ENCODE data around the gene SCPEP1. TPM values are rescaled to one million over a fixed set of nuclear protein-coding genes. Genes with fewer than 3 reads are reported as not detected.

Gene SCPEP1
- total RNA-seq, 4 donors from 2014 or later: 9.9 to 44.7 (median 30.2) TPM

DNA sequence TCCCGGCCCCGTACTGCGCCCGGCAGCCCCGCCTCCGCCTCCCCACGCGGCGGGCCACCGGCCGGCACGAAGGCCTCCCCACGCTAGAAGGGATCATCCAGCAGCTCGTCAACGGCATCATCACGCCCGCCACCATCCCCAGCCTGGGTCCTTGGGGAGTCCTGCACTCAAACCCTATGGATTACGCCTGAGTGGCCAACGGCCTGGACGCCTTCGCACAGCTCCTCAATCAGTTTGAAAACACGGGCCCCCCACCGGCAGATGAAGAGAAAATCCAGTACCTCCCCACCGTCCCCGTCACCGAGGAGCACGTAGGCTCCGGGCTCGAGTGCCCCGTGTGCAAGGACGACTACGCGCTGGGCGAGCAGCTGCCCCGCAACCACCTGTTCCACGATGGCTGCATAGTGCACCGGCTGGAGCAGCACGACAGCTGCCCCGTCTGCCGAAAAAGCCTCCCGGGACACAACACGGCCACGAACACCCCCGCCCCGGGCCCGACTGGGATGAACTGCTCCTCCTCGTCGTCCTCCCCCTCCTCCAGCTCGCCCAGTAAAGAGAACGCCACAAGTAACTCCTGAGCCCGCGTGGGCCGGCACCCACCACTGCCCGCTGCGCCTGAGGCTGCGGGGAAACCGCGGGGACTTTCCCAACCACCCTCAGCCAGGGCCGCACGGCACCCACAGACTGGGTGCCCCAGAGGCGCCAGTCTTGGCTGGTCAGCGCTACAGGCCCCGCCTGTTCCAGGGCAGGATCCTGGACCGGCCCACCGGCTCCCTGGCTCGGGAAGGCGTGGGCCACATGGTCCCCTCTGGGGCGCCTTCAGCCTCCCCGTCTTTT is 68.2 kb downstream of the SCPEP1 start:
- no peaks in the 10 kb centered on the region for H3K9me3 ChIP-seq
- peaks cover 0 to 4% (median 3%) of the 10 kb centered on the region in 3 donors for H3K27me3 ChIP-seq
- H3K4me3 ChIP-seq: peak overlapping the region; percentile 51 to 59 (median 54)
- in situ Hi-C loops (cut with MboI; ENCODE audit: low sequenced_read_pairs in 4 of 4): no loop called here
- H3K4me1 ChIP-seq: peaks cover 12 to 14% of the 10 kb centered on the region in 2 donors
- DNase-seq (peak in 1 of 2 donors; percentile 45), ATAC-seq (peak; percentile 71 to 73)
- peak overlapping the region in 1 of 4 donors; percentile 24 for H3K27ac ChIP-seq
- no peaks in the 10 kb centered on the region for H3K36me3 ChIP-seq
- intact Hi-C loops (cut with DNase I; ENCODE audit: low total_unique reads): no loop called here
- TF ChIP-seq, protein P1, sequence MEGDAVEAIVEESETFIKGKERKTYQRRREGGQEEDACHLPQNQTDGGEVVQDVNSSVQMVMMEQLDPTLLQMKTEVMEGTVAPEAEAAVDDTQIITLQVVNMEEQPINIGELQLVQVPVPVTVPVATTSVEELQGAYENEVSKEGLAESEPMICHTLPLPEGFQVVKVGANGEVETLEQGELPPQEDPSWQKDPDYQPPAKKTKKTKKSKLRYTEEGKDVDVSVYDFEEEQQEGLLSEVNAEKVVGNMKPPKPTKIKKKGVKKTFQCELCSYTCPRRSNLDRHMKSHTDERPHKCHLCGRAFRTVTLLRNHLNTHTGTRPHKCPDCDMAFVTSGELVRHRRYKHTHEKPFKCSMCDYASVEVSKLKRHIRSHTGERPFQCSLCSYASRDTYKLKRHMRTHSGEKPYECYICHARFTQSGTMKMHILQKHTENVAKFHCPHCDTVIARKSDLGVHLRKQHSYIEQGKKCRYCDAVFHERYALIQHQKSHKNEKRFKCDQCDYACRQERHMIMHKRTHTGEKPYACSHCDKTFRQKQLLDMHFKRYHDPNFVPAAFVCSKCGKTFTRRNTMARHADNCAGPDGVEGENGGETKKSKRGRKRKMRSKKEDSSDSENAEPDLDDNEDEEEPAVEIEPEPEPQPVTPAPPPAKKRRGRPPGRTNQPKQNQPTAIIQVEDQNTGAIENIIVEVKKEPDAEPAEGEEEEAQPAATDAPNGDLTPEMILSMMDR (IDR thresholded peaks at IDR 0.05 in 4 of 5, conservative IDR thresholded peaks at IDR 0.05 in 1 of 5): no peak
- peak in 1 of 2 donors; percentile 10 for TF ChIP-seq POLR2A (IDR thresholded peaks at IDR 0.05)

DNA sequence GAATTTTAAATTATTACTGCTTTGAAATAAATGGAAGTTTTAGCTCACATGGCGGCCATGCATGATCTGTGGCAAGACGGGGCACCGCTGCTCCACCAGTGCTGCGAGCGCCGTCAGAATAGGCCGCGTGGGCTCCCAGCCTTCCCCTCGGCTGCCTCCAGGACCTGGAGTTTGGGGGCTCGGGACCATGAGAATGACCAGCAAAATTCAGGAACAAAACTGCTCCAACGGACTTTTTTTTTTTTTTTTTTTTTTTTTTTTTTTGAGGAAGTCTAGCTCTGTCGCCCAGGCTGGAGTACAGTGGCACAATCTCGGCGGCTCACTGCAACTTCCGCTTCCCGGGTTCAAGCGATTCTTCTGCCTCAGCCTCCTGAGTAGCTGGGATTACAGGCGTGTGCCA is 68.8 kb downstream of the SCPEP1 start:
- no peak for TF ChIP-seq POLR2A (IDR thresholded peaks at IDR 0.05)
- TF ChIP-seq, protein P1 (IDR thresholded peaks at IDR 0.05 in 4 of 5, conservative IDR thresholded peaks at IDR 0.05 in 1 of 5): no peak
- peaks cover 14 to 17% of the 10 kb centered on the region in 2 donors for H3K4me1 ChIP-seq
- no peak for DNase-seq
- no peak overlapping the region for H3K27ac ChIP-seq
- H3K27me3 ChIP-seq: peaks cover 0 to 4% (median 3%) of the 10 kb centered on the region in 3 donors
- intact Hi-C loops (cut with DNase I; ENCODE audit: low total_unique reads): no loop called here
- H3K9me3 ChIP-seq: no peaks in the 10 kb centered on the region
- H3K4me3 ChIP-seq: peak overlapping the region in 3 of 4 donors; percentile 51 to 55 (median 52)
- H3K36me3 ChIP-seq: no peaks in the 10 kb centered on the region
- ATAC-seq: no peak
- in situ Hi-C loops (cut with MboI; ENCODE audit: low sequenced_read_pairs in 4 of 4): no loop called here

DNA sequence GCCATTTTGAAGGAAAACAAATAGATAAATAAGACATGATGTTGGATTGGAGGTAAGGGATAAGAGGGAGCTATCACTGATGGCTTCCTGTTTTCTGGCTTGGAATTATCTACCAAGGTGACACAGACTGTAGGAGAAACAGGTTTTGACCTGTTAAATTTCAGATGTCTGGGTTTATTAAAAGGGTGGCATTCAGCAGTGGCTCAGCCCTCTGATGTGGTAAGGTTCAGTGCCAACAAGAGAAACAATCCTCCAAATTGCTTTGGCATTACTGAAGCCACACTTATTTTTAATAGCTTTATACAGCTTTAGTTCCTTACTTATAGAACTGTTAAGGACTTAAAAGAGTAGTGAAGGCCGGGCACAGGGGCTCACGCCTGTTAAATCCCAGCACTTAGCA is 70.2 kb downstream of the SCPEP1 start:
- peaks cover 20 to 25% of the 10 kb centered on the region in 2 donors for H3K4me1 ChIP-seq
- intact Hi-C loops (cut with DNase I; ENCODE audit: low total_unique reads) (no loop called here), in situ Hi-C loops (cut with MboI; ENCODE audit: low sequenced_read_pairs in 4 of 4) (no loop called here)
- no peaks in the 10 kb centered on the region for H3K36me3 ChIP-seq
- H3K27me3 ChIP-seq: peaks cover 0 to 4% (median 3%) of the 10 kb centered on the region in 3 donors
- no peaks in the 10 kb centered on the region for H3K9me3 ChIP-seq
- TF ChIP-seq POLR2A (IDR thresholded peaks at IDR 0.05): no peak
- TF ChIP-seq, protein P1 (IDR thresholded peaks at IDR 0.05 in 4 of 5, conservative IDR thresholded peaks at IDR 0.05 in 1 of 5): no peak
- ATAC-seq (no peak), DNase-seq (no peak)
- no peak overlapping the region for H3K4me3 ChIP-seq
- no peak overlapping the region for H3K27ac ChIP-seq

DNA sequence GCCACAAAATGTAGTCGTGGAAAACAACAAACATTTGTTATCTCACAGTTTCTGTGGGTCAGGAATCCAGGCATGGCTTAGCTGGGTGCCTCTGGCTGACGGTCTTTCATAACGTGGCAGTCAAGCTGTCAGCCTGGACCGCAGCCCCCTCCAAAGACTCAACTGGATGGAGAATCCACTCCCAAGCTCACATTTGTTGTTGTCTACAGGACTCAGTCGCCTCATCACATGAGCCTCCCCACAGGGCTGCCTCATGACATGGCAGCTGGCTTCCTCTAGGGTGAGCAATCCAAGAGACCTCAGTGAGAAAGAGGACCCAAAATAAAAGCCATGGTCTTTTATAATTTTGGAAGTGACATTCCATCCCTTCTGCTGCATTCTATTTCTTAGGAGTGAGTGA is 72.4 kb downstream of the SCPEP1 start:
- no peak for TF ChIP-seq POLR2A (IDR thresholded peaks at IDR 0.05)
- TF ChIP-seq, protein P1 (IDR thresholded peaks at IDR 0.05 in 4 of 5, conservative IDR thresholded peaks at IDR 0.05 in 1 of 5): no peak
- DNase-seq (no peak), ATAC-seq (no peak)
- H3K27ac ChIP-seq: peak overlapping the region in 3 of 4 donors; percentile 39 to 82 (median 42)
- H3K9me3 ChIP-seq: no peaks in the 10 kb centered on the region
- no peak overlapping the region for H3K4me3 ChIP-seq
- in situ Hi-C loops (cut with MboI; ENCODE audit: low sequenced_read_pairs in 4 of 4): loop anchor here in 1 of 4 donors (5.0 kb wide), 1 partner anchor 43 kb away; no protein-coding TSS in a partner anchor
- peaks cover 26 to 35% of the 10 kb centered on the region in 2 donors for H3K4me1 ChIP-seq
- H3K27me3 ChIP-seq: peaks cover 0 to 2% (median under 1%) of the 10 kb centered on the region in 3 donors
- no peaks in the 10 kb centered on the region for H3K36me3 ChIP-seq
- intact Hi-C loops (cut with DNase I; ENCODE audit: low total_unique reads): no loop called here

Data from gastrocnemius medialis (tissue), 4 donors.